ENCODE results near the gene WDR37.

GRCh38 chr10:1095498-1095897 lies 39.3 kb downstream of the WDR37 start:
- no peak for TF ChIP-seq POLR2AphosphoS5 (IDR thresholded peaks at IDR 0.05; ENCODE audit: low read depth, low read length)
- TF ChIP-seq TAF1 (IDR thresholded peaks at IDR 0.05; ENCODE audit: borderline replicate concordance, low read depth, low read length) = no peak
- no peak for TF ChIP-seq POLR2A (IDR thresholded peaks at IDR 0.05; ENCODE audit: low read depth, low read length)
